ENCODE data around the gene SSUH2. TPM values are rescaled to one million over a fixed set of nuclear protein-coding genes. Genes with fewer than 3 reads are reported as not detected.

The SSUH2 gene
- total RNA-seq, 2 donors from 2014 or later, result not detected

DNA sequence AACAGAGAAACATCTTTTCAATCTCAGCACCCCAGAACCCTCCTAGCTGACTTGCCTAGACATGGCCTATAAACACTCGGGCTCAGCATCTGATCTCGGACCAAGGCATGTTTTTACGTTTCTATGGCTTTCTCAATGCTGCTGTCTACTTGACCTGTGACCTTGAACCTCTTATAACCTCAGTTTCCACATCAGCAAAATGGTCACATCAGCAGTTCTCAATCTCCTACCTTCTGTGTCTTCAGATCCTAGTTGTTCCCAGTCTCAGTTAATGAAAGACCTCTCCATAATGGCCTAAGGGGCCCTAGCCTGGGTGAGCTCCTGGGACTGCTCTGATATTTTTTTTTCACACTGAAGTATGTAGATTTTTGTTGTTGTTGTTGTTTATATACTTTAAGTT, 39.6 kb downstream of the SSUH2 start:
- H3K27me3 Mint-ChIP-seq, result peaks cover 3 to 7% of the 10 kb centered on the region in 2 donors
- DNase-seq (ENCODE audit: low spot score) (no peak), ATAC-seq (no peak)
- H3K4me3 Mint-ChIP-seq, result no peak overlapping the region
- H3K27ac Mint-ChIP-seq, result no peak overlapping the region
- H3K36me3 Mint-ChIP-seq, result no peaks in the 10 kb centered on the region
- H3K4me1 Mint-ChIP-seq (ENCODE audit: low read depth in 2 of 2), result no peaks in the 10 kb centered on the region
- no peaks in the 10 kb centered on the region for H3K9me3 Mint-ChIP-seq

DNA sequence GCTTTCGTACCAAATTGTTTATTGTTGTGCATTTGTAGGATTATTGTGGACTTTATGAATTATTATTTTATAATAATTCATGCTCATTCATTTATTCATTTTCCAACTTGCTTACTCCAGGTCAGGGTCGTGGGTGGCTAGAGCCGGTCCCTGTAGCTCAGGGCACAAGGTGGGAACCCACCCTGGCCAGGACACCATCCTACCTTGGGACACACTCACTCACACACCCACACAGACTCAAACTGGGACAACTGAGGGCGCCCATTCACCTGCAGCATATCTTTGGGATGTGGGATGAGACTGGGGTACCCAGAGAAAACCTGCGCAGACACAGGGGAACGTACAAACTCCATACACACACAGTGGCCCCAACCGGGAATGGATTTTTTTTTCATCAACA, 40.6 kb downstream of the SSUH2 start:
- ATAC-seq (no peak), DNase-seq (ENCODE audit: low spot score) (peak; percentile 44)
- H3K4me3 Mint-ChIP-seq, result no peak overlapping the region
- no peaks in the 10 kb centered on the region for H3K36me3 Mint-ChIP-seq
- no peak overlapping the region for H3K27ac Mint-ChIP-seq
- H3K27me3 Mint-ChIP-seq, result peaks cover 2 to 7% of the 10 kb centered on the region in 2 donors
- H3K9me3 Mint-ChIP-seq, result no peaks in the 10 kb centered on the region
- H3K4me1 Mint-ChIP-seq (ENCODE audit: low read depth in 2 of 2), result no peaks in the 10 kb centered on the region

DNA sequence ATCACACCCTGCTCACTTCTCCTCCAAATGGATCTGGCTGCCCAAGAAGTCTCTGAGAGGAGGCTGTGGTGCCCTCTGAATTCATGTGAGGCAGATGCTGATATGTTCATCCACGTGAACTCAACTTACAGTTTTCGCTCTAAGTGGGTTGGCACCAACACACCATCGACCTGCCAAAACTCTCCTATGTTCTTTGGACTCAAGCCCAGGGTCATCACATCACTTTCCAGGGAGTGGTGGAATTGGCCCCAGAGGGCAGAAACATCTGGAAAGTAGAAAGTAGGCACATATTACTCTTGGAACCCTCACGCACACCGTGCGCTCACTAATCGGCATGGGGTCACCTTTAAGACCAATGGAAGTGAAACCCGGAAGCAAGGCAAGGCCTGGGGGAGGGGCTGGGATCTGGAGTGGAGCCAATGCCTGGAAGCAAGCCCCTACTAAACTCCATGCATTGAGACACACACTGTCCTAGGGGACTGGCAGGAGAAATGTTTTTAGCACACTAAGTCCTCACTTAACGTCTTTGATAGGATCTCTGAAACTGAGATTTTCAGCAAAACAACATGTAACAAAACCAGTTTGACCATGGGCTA, 41.4 kb downstream of the SSUH2 start:
- Mint-ChIP-seq H3K4me3 (no peak overlapping the region), H3K36me3 (no peaks in the 10 kb centered on the region), H3K4me1 (ENCODE audit: low read depth in 2 of 2) (no peaks in the 10 kb centered on the region), H3K27me3 (peaks cover under 1 to 7% of the 10 kb centered on the region in 2 donors), H3K27ac (no peak overlapping the region), H3K9me3 (no peaks in the 10 kb centered on the region)
- DNase-seq (ENCODE audit: low spot score) (no peak), ATAC-seq (no peak)

DNA sequence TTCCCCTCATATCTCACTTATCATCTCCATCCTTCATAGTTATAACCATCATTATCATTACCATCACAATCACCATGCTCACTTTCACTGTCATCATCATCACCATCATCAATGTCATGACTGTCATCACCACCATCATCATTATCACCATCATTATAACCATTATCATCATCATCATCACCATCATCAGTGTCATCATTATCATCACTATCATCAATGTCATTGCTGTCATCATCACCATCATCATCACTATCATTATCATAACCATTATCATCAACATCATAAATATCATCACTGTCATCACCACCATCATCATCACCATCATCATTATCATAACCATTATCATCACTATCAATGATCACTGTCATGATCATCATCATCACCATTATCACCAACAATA, 44.1 kb downstream of the SSUH2 start:
- H3K27ac Mint-ChIP-seq, result no peak overlapping the region
- H3K9me3 Mint-ChIP-seq, result no peaks in the 10 kb centered on the region
- ATAC-seq (no peak), DNase-seq (ENCODE audit: low spot score) (no peak)
- H3K4me1 Mint-ChIP-seq (ENCODE audit: low read depth in 2 of 2), result no peaks in the 10 kb centered on the region
- no peaks in the 10 kb centered on the region for H3K36me3 Mint-ChIP-seq
- no peaks in the 10 kb centered on the region for H3K27me3 Mint-ChIP-seq
- H3K4me3 Mint-ChIP-seq, result no peak overlapping the region

DNA sequence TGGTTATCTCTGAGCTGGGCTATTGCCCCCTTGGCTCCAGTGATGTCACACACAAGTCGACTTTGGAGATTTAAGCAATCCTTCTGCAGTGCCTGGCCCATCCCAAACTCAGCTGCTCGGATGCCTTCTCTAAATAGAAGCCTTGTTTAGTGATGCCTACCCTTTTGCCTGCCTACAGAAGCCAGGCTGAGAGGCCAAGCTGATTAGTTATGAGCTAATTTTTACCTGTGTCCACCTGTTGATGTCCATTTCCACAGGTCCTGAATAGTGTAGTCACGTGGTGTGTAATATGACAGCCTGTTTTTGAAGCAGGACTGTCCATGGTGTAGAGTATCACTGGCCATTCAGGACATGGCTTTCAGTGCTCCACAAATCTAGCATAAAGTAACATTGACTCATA, 45.5 kb downstream of the SSUH2 start:
- no peaks in the 10 kb centered on the region for H3K27me3 Mint-ChIP-seq
- no peaks in the 10 kb centered on the region for H3K9me3 Mint-ChIP-seq
- DNase-seq (ENCODE audit: low spot score), result no peak
- no peaks in the 10 kb centered on the region for H3K36me3 Mint-ChIP-seq
- no peak overlapping the region for H3K27ac Mint-ChIP-seq
- H3K4me1 Mint-ChIP-seq (ENCODE audit: low read depth in 2 of 2), result no peaks in the 10 kb centered on the region
- no peak overlapping the region for H3K4me3 Mint-ChIP-seq
- ATAC-seq, result no peak

DNA sequence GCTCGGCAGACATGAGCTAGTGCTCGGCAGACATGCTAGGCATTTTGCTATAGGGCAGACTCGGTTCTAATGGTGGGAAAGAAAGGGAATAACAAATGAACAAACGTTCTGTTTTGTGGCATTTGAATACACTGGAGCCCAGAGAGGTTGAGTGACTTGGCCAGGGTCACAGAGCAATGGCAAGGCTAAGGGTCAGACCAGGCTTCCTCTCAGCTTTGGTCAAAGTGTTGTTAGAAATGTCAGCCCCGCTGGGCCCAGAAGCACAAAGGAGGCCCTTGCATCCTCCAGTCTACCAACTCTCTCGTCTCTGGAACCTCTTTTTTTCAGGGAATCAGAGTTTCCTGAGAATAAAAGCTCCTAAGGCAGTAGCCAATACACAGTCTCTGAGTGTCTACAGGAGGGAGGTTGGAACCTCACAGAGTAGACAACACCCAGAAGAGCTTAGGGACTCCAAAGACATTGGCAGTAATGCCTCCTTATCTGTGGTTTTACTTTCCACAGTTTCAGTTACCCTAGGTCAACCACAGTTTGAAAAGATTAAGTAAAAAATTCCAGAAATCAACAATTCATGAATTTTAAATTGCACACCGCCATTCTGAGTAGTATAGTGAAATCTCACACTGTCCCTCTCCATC, 47.3 kb downstream of the SSUH2 start:
- no peaks in the 10 kb centered on the region for H3K36me3 Mint-ChIP-seq
- H3K27me3 Mint-ChIP-seq, result no peaks in the 10 kb centered on the region
- ATAC-seq (no peak), DNase-seq (ENCODE audit: low spot score) (no peak)
- no peaks in the 10 kb centered on the region for H3K4me1 Mint-ChIP-seq (ENCODE audit: low read depth in 2 of 2)
- no peak overlapping the region for H3K4me3 Mint-ChIP-seq
- H3K27ac Mint-ChIP-seq, result no peak overlapping the region
- H3K9me3 Mint-ChIP-seq, result no peaks in the 10 kb centered on the region

DNA sequence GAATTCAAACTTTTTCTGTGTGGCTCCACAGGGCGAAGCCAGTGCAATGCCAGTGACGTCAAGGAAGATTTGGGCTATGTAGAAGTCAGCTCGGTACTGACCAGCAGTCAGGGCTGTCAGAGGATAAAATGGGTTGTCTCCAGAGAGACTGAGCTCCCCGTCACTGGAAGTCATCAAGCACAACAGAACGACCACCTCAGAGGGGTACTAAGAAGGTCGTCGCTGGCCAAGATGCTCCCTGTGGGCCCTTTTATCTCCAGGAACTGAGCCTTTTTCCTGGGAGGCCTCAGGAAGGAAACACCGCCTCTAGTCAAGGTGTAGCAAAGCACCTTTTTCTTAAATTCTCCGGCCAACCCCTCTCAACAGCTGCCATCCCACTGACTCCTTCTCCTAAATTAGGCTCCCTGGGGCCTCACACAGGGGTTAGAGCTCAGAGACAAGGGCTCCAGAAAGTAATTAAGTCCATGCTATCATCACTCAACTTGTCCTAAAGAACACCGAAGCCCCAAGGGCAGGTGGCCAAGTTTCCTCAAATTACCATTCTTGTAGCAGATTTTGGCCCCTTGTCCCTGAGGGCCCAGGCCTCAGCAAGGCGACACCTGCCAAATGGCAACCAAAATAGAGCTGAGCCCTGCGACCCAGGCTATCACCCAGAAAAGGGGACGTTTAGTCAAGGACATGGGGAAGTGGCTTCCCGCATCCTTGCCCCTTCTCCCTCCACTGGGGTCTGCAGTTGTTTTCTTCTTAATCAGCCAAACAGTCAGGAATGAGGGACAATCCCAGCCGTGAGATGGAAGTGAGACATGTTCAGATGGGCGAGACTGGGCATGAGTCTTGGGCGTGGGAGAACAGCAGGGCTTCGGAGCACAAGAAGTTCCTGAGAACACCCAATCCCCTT, 48.0 kb downstream of the SSUH2 start:
- Mint-ChIP-seq H3K4me3 (no peak overlapping the region), H3K27ac (no peak overlapping the region), H3K27me3 (no peaks in the 10 kb centered on the region), H3K36me3 (no peaks in the 10 kb centered on the region), H3K4me1 (ENCODE audit: low read depth in 2 of 2) (no peaks in the 10 kb centered on the region), H3K9me3 (no peaks in the 10 kb centered on the region)
- DNase-seq (ENCODE audit: low spot score) (peak; percentile 13), ATAC-seq (no peak)

DNA sequence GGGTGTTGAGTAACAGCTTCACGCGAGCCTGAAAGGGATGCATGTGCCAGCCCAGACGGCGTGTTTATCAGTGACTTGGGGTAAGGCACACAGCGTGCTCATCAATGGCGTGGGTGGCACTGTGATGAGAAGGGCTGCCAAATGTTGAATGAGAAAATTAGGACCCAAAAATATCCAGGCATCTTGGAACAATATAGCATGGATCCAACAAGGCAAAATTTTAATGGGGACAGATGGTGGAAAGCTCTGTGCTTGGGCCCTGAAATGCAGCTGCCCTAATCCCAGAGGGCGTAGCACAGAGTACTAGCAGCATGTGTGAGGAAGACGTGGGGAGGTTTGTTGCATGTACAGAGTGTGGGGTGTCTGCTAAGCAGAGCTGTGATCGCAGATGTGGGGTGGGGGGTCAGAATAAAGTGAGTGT, 48.9 kb downstream of the SSUH2 start:
- Mint-ChIP-seq H3K27ac (no peak overlapping the region), H3K9me3 (no peaks in the 10 kb centered on the region), H3K36me3 (no peaks in the 10 kb centered on the region), H3K4me1 (ENCODE audit: low read depth in 2 of 2) (no peaks in the 10 kb centered on the region), H3K27me3 (no peaks in the 10 kb centered on the region), H3K4me3 (no peak overlapping the region)
- no peak for ATAC-seq
- DNase-seq (ENCODE audit: low spot score), result no peak

DNA sequence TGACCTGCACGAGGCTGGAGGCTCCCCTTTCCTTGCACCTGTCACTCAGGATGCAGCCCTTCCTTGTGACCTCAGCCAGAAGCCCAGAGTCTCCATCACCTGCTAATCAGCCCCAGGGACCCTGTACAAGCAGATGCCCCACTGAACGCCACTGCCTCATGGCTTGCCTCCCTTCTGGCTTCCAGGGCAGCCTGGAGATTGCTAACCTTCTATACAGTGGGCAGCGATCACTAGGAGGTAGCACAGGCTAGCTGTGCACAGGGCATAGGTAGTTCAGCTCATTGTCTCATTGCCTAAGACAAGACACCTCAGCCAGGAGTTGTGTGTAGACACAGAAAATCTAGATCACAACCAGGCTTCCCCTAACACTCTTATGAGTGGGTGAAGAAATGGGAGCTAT, 49.3 kb downstream of the SSUH2 start:
- H3K4me3 Mint-ChIP-seq, result no peak overlapping the region
- no peaks in the 10 kb centered on the region for H3K9me3 Mint-ChIP-seq
- no peaks in the 10 kb centered on the region for H3K4me1 Mint-ChIP-seq (ENCODE audit: low read depth in 2 of 2)
- DNase-seq (ENCODE audit: low spot score) (no peak), ATAC-seq (no peak)
- no peaks in the 10 kb centered on the region for H3K27me3 Mint-ChIP-seq
- H3K27ac Mint-ChIP-seq, result no peak overlapping the region
- no peaks in the 10 kb centered on the region for H3K36me3 Mint-ChIP-seq

DNA sequence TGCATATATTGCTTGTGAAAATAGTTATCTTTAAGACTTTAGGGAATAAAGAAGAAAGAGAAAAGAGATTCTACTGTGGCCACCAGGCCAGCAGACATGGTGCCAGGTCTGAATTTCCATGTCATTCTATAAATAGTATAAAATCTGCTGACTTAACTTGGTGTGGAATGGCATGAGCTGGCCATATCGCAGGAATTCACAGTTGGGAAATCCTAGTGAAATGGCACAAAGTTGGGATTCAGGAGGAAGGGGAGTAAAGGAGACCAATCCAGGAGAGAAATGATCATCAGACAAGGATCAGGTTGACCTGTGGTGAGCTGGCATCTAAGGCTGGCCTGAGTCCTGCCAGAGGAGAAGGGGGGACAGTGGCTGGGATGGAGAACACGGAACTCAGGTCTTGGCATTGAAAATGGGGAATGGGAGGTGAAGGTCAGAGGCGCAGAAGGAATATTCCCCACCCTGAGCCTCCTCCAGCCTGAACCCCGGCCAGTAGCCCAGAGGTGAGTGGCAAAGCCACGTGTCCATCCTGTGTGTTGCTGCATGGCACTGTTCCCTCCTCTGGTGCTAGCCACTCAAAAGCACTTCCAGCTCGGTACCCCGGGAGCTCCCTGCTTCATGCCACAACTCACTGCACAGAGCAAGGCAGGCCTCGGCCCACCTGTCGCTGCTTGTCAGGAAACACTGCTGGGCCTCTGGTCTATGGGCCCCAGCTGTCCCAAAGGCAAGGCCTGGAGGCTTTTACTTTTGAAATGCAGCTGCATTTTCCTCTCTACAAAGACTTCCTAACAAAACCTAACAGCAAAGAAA, 51.4 kb downstream of the SSUH2 start:
- DNase-seq (ENCODE audit: low spot score), result peak; percentile 58
- ATAC-seq, result no peak
- no peak overlapping the region for H3K4me3 Mint-ChIP-seq
- H3K27ac Mint-ChIP-seq, result no peak overlapping the region
- no peaks in the 10 kb centered on the region for H3K9me3 Mint-ChIP-seq
- H3K4me1 Mint-ChIP-seq (ENCODE audit: low read depth in 2 of 2), result no peaks in the 10 kb centered on the region
- no peaks in the 10 kb centered on the region for H3K36me3 Mint-ChIP-seq
- H3K27me3 Mint-ChIP-seq, result no peaks in the 10 kb centered on the region

DNA sequence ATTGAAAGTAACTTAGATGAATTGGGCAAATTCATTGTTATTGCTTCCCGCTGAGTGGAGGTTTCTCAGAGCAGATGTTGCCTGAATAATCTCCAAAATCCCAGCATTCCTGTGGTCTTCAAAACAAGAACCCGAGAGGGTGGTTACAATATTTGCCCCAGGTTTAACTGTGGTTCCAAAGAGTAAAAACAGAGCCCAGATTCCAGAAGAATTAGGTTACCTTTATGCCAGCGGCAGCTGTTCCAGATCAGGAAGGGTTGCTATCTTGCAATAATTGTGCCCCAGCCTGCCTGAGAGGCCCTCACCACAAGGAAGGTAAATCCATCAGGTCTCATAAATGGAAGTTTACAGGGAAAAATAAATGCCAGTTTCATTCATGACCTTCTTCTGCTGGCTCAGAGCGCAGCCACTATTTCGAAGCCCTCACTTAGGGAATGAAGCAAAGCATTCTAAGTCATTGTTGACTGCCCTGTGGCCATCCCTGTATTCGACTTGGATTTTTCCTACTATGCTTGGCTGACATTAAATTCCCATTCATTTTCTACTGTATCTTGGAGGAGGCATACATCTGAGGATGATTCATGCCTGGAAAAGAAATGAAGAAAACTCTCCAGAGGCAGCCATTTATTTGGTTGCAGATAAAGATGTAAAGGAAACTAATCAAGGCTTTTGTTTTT, 54.6 kb downstream of the SSUH2 start:
- no peaks in the 10 kb centered on the region for H3K9me3 Mint-ChIP-seq
- H3K36me3 Mint-ChIP-seq, result no peaks in the 10 kb centered on the region
- DNase-seq (ENCODE audit: low spot score) (no peak), ATAC-seq (no peak)
- no peak overlapping the region for H3K4me3 Mint-ChIP-seq
- no peak overlapping the region for H3K27ac Mint-ChIP-seq
- no peaks in the 10 kb centered on the region for H3K27me3 Mint-ChIP-seq
- no peaks in the 10 kb centered on the region for H3K4me1 Mint-ChIP-seq (ENCODE audit: low read depth in 2 of 2)

DNA sequence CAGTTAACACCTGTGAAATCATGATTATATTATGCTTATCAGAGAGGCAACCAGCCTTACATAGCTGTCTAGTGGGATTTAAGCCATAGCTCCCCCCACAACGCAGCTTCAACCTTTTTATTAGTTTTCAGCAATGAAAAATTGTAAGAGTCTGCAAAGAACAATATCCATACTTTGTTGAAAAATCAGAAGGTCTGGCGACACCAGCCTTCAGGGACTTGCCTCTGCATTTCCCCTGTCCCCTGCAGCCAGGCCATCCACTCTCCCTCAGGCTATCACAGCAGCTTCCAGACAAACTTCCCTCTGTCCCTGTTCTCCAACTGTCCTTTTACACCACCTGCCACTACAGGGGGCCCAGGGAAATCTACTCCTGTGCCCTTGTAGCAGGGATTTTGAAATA, 59.9 kb downstream of the SSUH2 start:
- Mint-ChIP-seq H3K27ac (no peak overlapping the region), H3K36me3 (no peaks in the 10 kb centered on the region), H3K9me3 (no peaks in the 10 kb centered on the region), H3K4me1 (ENCODE audit: low read depth in 2 of 2) (no peaks in the 10 kb centered on the region), H3K4me3 (no peak overlapping the region), H3K27me3 (peaks cover 0 to 5% of the 10 kb centered on the region in 2 donors)
- DNase-seq (ENCODE audit: low spot score) (no peak), ATAC-seq (no peak)

DNA sequence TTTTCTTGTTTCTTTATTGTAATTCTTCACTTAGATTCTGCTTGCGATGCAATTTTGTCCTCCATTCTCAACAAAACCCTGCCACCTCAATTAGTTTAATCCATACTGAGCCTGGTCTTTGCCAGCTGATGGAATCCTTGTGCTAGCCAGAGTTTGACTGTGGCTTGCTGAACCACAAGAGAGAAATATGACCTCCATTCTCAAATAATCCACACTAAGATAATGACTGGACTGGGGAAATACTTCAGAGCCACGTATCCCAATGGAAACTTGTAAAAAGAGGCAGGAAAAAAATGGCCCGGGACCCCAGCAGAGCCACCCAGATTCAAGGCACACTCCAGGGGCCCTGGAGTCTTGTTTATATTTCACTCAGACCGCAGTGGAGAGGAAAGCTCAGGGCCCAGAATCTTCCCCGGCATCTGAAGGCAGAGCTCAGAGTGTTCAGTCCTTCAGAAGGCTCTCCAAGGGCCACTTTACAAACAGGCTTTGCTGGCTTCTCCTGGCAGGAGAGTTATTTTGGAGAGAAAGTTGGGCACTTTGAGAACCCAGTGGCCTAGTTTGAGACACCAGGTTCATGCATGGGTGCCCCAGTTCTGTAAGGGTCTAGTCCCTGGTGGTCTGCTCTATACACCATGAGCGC, 62.7 kb downstream of the SSUH2 start:
- ATAC-seq (no peak), DNase-seq (ENCODE audit: low spot score) (no peak)
- peaks cover 0 to 5% of the 10 kb centered on the region in 2 donors for H3K27me3 Mint-ChIP-seq
- H3K4me3 Mint-ChIP-seq, result no peak overlapping the region
- no peaks in the 10 kb centered on the region for H3K36me3 Mint-ChIP-seq
- no peaks in the 10 kb centered on the region for H3K4me1 Mint-ChIP-seq (ENCODE audit: low read depth in 2 of 2)
- H3K9me3 Mint-ChIP-seq, result no peaks in the 10 kb centered on the region
- no peak overlapping the region for H3K27ac Mint-ChIP-seq
